A172 (cell line): ENCODE results near the gene TGFBR3. TPM values are rescaled to one million over a fixed set of nuclear protein-coding genes. Genes with fewer than 3 reads are reported as not detected.

Experiments
- DNase-seq: peaks from one replicate; pipeline ENCODE4 v3.0.0-alpha.2; 2015; ENCODE audit warnings: low spot score
- total RNA-seq: library from RNA; depleted of rRNA; stranded (reverse); fragments of >200 nt; shearing (Covaris generic); gene quantifications from 2 replicates; pipeline ENCODE4 v1.2.3, GENCODE V29; 2014

TGFBR3 gene
- total RNA-seq, 1 experiment from 2014 or later, result 9.5 TPM

- no peak for DNase-seq
Observed at GRCh38 chr1:91826248-91826647, 59.7 kb downstream of the TGFBR3 start.

DNA sequence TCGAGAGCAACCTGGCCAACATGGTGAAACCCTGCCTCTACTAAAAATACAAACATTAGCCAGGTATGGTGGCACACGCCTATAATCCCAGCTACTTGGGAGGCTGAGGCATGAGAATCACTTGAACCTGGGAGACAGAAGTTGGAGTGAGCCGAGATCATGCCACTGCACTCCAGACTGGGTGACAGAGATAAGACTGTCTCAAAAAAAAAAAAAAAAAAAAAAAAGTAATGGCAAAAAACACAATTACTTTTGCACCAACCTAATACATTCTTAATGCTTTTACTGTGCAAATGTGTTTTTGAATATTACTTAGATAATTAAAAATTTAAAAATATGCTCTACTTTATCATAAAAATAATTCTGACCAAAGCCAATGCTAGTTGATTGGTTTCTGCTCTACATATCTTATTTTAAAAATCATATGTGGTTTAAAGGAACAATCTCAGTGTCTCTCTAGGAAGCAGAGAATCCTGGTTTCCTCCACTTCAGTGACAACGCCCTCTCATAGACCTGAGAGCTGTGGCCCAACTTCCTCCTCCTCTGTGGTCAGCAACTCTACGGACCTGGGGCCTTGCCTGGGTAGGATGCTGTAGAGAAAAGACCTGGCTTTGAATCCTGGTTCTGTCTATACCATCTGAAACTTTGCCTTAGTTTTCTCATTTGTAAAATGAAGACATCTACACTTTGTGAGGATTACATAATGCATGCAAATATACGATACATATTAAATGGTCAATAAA, 64.7 kb downstream of the TGFBR3 start:
- DNase-seq, result no peak

DNA sequence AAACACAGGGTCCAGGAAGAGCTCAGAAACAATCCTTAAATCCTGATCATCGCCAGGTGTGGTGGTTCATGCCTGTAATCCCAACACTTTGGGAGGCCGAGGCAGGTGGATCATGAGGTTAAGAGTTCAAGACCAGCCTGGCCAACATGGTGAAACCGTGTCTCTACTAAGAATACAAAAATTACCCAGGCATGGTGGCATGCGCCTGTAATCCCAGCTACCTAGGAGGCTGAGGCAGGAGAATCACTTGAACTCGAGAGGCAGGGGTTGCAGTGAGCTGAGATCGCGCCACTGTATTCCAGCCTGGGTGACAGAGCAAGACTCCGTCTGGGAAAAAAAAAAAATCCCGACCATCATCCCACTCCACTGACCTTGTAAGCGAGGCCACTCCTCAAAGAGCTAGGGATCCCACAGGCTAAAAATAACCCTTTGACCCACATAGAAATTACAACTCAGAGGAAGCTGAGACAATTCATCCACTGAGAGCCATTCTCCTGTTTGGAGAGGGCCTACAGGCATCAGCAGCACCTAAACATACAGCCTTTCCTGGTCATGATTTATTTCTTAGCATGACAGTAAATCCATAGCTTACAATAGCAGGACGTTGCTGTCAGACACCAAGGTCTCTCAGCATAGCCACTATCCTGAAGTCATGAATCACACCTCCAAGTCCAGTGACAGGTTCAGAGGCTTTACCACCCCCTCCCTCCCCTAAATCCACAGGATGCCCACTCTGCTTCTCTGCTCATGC, 66.7 kb downstream of the TGFBR3 start:
- no peak for DNase-seq

DNA sequence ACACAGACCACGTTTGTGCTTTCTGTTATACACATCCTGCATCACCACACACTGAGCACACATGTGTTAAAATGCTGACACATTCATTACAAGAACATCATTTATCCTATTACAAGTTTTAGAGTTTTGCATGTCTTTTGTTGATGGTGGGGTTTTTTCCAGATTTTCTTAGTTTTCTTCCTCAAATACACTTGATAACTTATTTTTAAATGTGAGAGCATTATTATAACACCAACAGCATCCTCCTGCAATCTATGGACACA, 67.3 kb downstream of the TGFBR3 start:
- no peak for DNase-seq

DNA sequence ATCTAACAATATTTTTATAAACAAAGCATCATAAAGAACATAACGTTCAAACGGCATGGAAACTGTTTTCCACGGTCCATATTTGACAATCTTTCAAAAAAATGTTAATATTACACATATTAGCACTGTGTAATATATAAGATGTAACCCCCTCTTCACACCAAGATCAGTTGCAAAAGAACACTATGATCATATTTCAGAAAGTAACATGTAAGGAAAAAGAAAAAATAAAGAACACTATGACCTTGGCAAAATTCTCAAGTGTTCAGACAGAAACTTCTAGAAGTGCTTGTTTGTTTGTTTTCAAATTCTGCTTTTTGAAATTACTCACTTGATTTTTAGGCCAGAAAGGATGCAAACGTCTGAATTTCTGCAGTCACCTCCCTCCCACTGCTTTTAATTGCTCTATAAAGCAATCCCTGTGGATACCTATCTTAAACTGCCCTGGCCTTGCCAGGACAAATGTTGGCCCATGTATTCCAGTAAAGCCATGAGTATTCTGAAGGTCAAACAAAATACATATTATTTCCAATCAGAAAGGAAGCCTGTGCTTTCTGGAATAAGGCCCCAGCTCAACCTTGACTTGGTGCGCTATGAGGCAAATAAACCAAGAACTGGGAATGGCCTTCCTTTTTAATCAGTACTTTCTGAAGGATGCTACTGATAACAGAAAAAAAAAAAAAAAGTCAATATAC, 68.6 kb downstream of the TGFBR3 start:
- DNase-seq, result no peak

DNA sequence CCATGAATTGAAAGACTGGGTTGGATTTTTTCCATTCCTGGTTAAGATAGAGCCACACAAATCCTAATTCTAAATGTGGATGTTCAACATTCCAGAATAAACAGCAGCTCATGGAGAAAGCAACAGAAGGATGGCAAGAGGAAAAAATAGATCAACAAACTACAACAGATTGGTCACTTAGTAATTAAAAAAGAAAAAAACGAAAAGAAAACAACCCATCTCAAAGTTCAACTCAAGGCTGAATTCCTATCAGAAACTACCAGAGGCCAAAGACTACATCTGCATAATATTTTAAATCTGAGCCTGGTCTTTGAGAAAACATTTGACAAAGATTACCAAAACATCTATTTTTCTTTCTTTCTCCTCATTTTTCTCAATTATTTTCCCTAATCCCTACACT, 69.9 kb downstream of the TGFBR3 start:
- no peak for DNase-seq

- DNase-seq, result no peak
Observed at GRCh38 chr1:91814448-91814847, 71.5 kb downstream of the TGFBR3 start.

DNA sequence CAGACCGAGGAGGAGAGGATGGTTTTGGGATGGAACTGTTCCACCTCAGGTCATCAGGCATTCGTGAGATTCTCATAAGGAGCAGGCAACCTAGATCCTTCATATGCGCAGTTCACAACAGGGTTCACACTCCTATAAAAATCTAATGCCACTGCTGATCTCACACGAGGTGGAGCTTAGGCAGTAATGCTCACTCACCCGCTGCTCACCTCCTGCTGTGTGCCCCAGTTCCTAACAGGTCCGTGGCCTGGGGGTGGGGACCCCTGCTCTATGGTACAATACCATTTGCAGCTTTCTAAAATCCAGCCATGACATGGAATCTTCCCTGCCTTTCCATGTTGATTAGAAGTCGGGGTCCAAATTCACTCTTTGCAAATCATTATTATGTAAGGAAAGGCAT, 72.1 kb downstream of the TGFBR3 start:
- no peak for DNase-seq

DNA sequence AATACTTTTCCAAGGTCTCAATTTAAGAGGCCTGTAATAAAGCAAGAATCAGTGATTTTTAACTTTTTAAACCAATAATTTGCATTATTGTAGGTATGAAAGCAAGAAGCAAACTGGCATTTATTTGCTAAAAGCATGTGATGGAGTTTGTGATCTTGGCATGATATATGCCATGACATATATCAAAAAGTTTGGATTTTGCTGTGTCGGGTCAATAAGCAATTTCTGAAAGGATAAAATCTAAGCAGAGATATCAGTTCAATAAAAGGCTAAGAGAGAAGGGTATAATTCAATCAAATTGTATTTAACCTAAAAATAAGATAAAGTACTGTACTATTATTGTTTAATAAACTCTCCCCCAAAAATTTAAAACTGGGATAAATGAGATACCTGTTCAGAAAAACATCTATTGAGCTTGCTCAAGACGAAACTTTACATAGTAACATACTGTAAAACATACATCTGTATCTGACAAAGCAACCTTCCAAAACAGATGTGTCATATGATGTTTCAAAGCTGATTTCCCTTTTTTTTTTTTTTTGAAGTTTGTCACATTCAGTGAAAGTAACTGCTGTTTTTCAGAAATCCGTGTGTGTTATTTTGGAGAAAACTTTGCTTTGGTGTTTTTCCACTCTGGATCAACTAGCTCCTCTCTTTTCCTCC, 74.5 kb downstream of the TGFBR3 start:
- no peak for DNase-seq

DNA sequence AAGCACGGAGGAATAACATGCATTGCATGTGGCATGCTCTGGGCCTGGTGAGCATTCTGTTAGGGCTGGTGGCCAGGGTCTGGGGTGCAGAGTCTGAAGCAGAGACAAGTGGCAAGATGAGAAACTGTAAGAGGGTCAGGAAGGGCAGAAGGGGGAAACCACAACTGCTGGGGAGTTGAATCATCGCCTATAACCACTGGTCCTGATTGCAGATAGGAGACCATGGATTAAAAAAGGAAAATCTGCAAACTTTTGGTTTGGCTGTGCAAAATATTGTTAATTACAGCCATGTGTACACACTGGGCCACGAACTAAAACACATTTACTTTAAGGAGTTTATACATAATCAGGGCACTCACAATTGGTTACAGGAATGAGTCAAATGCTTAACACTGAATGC, 76.6 kb downstream of the TGFBR3 start:
- DNase-seq, result peak; percentile 35

DNA sequence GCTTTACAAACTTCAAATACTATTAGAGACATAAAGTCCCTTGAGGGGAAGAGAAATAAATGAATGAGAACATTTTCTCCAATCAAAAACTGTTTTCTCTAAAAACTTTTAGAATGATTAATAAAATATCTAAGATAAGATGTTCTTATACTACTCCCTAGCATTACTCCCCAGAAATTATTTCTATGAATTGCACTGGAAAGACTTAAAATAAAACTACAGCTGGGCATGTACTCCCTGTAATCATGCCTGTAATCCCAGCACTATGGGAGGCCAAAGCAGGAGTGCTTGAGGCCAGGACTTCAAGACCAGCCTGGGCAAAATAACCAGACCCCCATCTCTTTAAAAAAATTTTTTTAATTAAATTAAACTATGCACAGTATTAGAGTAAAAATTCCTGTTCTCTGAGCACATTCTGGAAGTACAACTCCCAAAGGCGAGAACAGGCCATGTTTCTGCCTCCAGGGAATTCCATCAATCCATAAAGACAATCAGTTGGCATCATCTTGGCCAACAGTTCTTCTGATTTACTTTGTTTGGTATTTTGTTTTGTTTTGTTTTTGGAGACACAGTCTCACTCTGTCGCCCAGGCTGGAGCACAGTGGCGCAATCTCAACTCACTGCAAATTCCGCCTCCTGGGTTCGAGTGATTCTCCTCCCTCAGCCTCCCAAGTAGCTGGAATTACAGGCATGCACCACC, 77.9 kb downstream of the TGFBR3 start:
- no peak for DNase-seq

GRCh38 chr1:91806769-91807700, 78.9 kb downstream of the TGFBR3 start:
- no peak for DNase-seq

- DNase-seq, result no peak
Observed at GRCh38 chr1:91806181-91806768, 79.7 kb downstream of the TGFBR3 start.

- no peak for DNase-seq
Observed at GRCh38 chr1:91805311-91805801, 80.6 kb downstream of the TGFBR3 start.

DNA sequence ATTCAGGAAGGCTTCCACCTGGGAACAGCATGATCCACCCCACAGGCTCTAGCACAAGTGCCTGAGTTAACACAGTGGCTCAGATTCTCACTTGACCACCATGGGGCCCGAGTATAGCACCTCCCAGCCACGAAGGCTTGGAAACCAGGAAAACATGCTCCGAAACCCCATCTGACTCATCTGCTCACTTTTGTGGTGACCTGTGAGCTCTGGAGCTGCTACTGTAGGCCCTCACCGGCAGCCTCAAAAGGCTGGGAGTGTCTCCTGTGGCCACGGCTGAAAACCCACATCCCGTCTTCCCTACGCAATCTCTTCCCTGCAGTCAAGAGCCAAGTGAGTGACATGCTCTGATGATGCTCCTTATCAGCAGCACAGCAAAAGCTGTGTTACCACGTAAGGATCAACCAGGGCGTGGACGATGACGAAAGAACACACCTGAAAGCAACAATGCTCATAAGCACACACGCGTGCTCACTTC, 81.4 kb downstream of the TGFBR3 start:
- peak; percentile 80 for DNase-seq

DNA sequence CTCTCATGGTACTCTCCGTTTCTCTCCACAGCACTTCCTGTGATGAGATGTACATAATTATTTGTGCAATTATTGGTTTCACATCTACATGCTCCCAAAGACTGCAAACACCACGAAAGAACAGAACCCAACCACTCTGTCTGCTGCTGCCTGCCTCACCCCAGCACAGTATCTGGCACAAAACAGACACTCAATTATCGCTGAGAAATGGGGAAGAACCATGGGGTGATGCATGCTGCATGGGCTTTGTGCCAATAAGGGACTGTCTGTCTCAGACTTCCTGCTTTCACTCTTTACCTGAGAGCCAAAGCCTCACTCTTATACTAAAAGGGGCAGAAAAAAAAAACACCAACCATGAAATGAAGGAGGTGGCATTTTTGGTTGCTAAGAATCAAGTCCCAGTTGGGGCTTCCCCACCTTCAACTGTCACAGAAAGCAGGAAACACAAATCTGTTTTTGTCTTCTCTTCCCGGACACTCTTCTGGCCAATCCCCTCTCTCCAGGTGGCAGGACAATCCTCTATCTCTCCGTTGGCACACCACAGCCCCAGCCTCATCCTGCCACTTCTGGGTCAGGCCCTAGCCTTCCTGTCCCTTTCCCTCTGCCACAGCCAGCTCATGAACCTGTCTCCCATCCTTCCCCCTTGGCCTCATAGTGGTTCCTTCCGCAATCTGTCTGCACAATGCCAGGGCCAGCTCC, 82.0 kb downstream of the TGFBR3 start:
- DNase-seq, result no peak

DNA sequence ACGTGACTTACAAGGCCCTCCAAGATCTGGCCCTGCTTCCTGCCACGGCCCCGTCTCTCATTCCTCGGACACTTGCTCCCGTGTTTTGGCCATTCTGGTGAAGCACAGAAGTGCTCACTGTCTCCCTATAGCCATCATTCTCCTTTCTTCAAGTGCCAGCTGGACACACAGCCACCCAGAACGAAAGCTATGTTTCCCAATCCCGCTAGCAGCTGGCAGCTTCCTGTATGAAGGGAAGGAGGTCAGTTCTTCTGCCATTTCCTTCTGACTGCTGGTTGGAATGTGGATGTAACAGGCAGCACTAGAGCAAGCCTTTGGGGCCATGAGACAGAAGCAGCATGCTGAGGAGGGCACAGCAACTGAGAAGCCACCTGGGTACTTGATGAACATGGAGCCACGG, 82.8 kb downstream of the TGFBR3 start:
- no peak for DNase-seq

- no peak for DNase-seq
Observed at GRCh38 chr1:91801496-91802115, 84.3 kb downstream of the TGFBR3 start.

DNA sequence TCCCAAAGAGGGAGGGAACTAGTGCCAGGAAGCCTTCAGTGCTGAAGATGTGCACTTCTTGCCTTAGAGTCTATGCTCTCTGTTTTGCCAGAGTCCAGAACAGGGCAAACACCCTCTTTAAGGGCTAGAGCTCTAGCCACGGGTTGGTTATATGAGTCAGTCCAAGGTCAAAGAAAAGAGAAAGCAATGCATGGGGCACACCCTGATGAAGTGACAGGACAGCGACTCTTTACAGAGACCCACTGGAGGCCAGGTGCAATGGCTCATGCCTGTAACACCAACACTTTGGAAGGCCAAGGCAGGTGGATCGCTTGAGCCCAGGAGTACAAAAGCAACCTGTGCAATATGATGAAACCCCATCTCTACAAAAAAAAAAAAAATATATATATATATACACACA, 86.1 kb downstream of the TGFBR3 start:
- no peak for DNase-seq
